Hepatocyte (in vitro differentiated cells): ENCODE measurements around the gene FMOD.

Experiments
- CTCF ChIP-seq: fragments of 200-600 bp; sonication (generic); IDR thresholded peaks from 2 replicates; pipeline ENCODE4 v1.5.1; 2016; ENCODE audit warnings: antibody characterized with exemption, mild to moderate bottlenecking; ENCODE audit not compliant: poor library complexity
- EZH2phosphoT487 ChIP-seq: fragments of 200-600 bp; sonication (generic); IDR thresholded peaks from one replicate; pipeline ENCODE4 v1.6.1; 2018; ENCODE audit warnings: antibody characterized with exemption, mild to moderate bottlenecking, low read depth, moderate library complexity; ENCODE audit not compliant: unreplicated experiment, severe bottlenecking

DNA sequence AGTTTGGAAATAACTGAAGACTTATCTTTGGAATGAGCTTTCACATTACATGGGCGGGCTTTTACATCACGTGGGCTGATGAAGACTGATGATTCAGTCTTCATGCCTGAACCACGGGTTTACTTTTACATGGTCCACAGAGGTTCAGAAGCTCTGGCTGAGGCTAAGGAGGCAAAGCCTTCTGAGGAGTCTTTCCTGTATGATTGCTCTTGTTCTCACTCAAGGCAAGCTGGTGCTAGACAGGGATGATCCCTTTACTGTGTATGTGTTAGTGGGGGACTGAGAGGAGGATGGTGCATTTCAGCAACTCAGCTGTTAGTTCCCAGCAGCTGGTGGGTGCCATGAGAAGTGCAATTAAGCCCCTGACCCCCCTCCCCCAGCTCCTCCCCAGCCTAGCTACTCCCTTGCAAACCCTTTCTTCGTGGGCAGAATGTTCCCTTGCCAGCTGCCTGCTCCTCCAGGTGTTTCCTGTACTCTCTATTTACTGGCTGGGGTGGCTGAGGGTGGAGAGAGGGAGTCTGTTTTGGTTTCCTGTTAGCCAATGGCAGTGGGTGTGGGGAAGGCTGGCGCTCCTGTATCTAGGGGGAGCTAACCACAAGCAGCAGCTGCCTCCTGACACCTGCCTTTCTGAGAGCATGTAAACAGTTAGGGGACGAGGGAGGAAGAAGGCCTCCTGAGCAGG, 30.2 kb downstream of the FMOD start:
- TF ChIP-seq CTCF, result no peak
- no peak for TF ChIP-seq EZH2phosphoT487
